HCT116 (cell line): Measurements from ENCODE around the gene IDI1. TPM values are rescaled to one million over a fixed set of nuclear protein-coding genes. Genes with fewer than 3 reads are reported as not detected.

Source experiments
- ATAC-seq: fragments of 200-7000 bp; cut with Tn5 transposase; 2 replicates; pipeline ENCODE4 v1.9.1; 2020; ENCODE audit warnings: mild to moderate bottlenecking, moderate library complexity
- BruUV-seq: library from RNA; stranded (reverse); fragments of 400-500 nt; replicated peaks from 2 replicates; lab custom pipeline; 2021; lab: Mats Ljungman, UMichigan
- CTCF ChIA-PET: fragments of 300-600 bp; sonication (Branson Sonifier 250); formaldehyde crosslinking; loops from one replicate; lab custom pipeline; 2021; ENCODE audit warnings: antibody characterized with exemption; lab: Charles Lee
- POLR2A ChIA-PET: fragments of 300-600, 350-600 bp; sonication (Branson Sonifier 250); formaldehyde crosslinking; loops from one replicate; lab custom pipeline; 2021; ENCODE audit warnings: antibody characterized with exemption; lab: Charles Lee
- RAD21 ChIA-PET, 2 experiments: fragments of 300-600 bp; sonication (Branson Sonifier 250); formaldehyde crosslinking; loops; one replicate each; lab custom pipeline; 2023; ENCODE audit warnings: low total read pairs in 2 of 2; ENCODE audit not compliant: uncharacterized antibody in 2 of 2, unreplicated experiment in 2 of 2, low non-redundant PET in 1 of 2; lab: Charles Lee
- DNase-seq: peaks from one replicate; pipeline ENCODE4 v3.0.0-alpha.2; 2010; ENCODE audit warnings: low read depth, low spot score
- H2AFZ ChIP-seq: fragments of 200-600 bp; shearing (Covaris generic), sonication (generic); 2 replicates; pipeline ENCODE4 v1.6.1; 2017; ENCODE audit warnings: low read depth, mixed run types, mixed read lengths, antibody characterized with exemption, low read length; ENCODE audit not compliant: poor library complexity, severe bottlenecking
- H3K27ac ChIP-seq: 2 replicates; pipeline ENCODE4 v1.5.1; 2012; ENCODE audit warnings: low read depth, low read length
- H3K27me3 ChIP-seq: fragments of 200-600 bp; sonication (generic); 2 replicates; pipeline ENCODE4 v1.6.1; 2016; ENCODE audit warnings: mixed run types, low read length, mixed read lengths; ENCODE audit not compliant: insufficient read depth
- H3K36me3 ChIP-seq, 2 experiments: fragments of 200-500 bp in 1 of 2; fragments of 200-600 bp in 1 of 2; sonication (Bioruptor generic) in 1 of 2; sonication (generic) in 1 of 2; 2 replicates each; pipeline versions ENCODE4 v1.5.1 to v1.6.1; 2014 to 2016; ENCODE audit warnings: low read length in 2 of 2, inconsistent platforms in 1 of 2, mixed read lengths in 1 of 2, mixed run types in 1 of 2; ENCODE audit not compliant: insufficient read depth in 2 of 2, control insufficient read depth in 1 of 2
- H3K4me1 ChIP-seq, 2 experiments: fragments of 200-600 bp in 1 of 2; sonication (generic) in 1 of 2; 2 replicates each; pipeline versions ENCODE4 v1.5.1 to v1.6.1; 2012 to 2017; ENCODE audit warnings: low read length in 2 of 2, inconsistent platforms in 1 of 2, mild to moderate bottlenecking in 1 of 2, mixed read lengths in 1 of 2, mixed run types in 1 of 2, moderate library complexity in 1 of 2; ENCODE audit not compliant: insufficient read depth in 2 of 2, control insufficient read depth in 1 of 2
- H3K4me2 ChIP-seq: fragments of 200-600 bp; sonication (generic); 2 replicates; pipeline ENCODE4 v1.6.1; 2017; ENCODE audit warnings: mixed run types, low read length, mixed read lengths
- H3K4me3 ChIP-seq, 2 experiments: fragments of 200-600 bp in 1 of 2; sonication (generic) in 1 of 2; replicated peaks in 1 of 2; 2 replicates each; pipeline ENCODE4 v1.5.1; 2011 to 2016; ENCODE audit warnings: low read length in 2 of 2, control low read depth in 1 of 2, low read depth in 1 of 2, mild to moderate bottlenecking in 1 of 2, mixed read lengths in 1 of 2, mixed run types in 1 of 2
- H3K79me2 ChIP-seq: fragments of 200-600 bp; sonication (generic); 2 replicates; pipeline ENCODE4 v1.6.1; 2017; ENCODE audit warnings: mild to moderate bottlenecking, mixed run types, low read length, moderate library complexity, mixed read lengths; ENCODE audit not compliant: insufficient read depth
- H3K9ac ChIP-seq: fragments of 200-600 bp; sonication (generic); 2 replicates; pipeline ENCODE4 v1.6.1; 2016; ENCODE audit warnings: low read length, mixed read lengths
- H3K9me2 ChIP-seq: fragments of 200-600 bp; sonication (generic), shearing (Covaris generic); 2 replicates; pipeline ENCODE4 v1.6.1; 2017; ENCODE audit warnings: mixed run types, mild to moderate bottlenecking, moderate library complexity; ENCODE audit not compliant: insufficient read depth
- H3K9me3 ChIP-seq, 2 experiments: fragments of 200-500 bp in 1 of 2; fragments of 200-600 bp in 1 of 2; sonication (Bioruptor generic) in 1 of 2; sonication (generic) in 1 of 2; 2 replicates each; pipeline ENCODE4 v1.6.1; 2014 to 2017; ENCODE audit warnings: low read length in 2 of 2, mixed read lengths in 2 of 2, inconsistent platforms in 1 of 2, low read depth in 1 of 2, mild to moderate bottlenecking in 1 of 2, mixed run types in 1 of 2, moderate library complexity in 1 of 2; ENCODE audit not compliant: control insufficient read depth in 1 of 2, insufficient read depth in 1 of 2
- H4K20me1 ChIP-seq: fragments of 200-600 bp; sonication (generic), shearing (Covaris generic); 2 replicates; pipeline ENCODE4 v1.6.1; 2017; ENCODE audit warnings: mixed run types, mild to moderate bottlenecking, moderate library complexity; ENCODE audit not compliant: insufficient read depth
- CEBPB ChIP-seq: IDR thresholded peaks from 2 replicates; pipeline ENCODE4 v1.6.1; 2012; ENCODE audit warnings: low read depth
- EGR1 ChIP-seq: IDR thresholded peaks from 2 replicates; pipeline ENCODE4 v1.6.1; 2012; ENCODE audit warnings: low read depth
- EZH2 ChIP-seq: fragments of 200-600 bp; sonication (generic); IDR thresholded peaks from 2 replicates; pipeline ENCODE4 v1.6.1; 2017; ENCODE audit warnings: antibody characterized with exemption, mixed run types
- EZH2phosphoT487 ChIP-seq: fragments of 200-600 bp; IDR thresholded peaks from 2 replicates; pipeline ENCODE4 v1.6.1; 2018; ENCODE audit warnings: antibody characterized with exemption, borderline replicate concordance
- FOSL1 ChIP-seq: IDR thresholded peaks from 2 replicates; pipeline ENCODE4 v1.6.1; 2012; ENCODE audit warnings: low read depth
- JUND ChIP-seq: IDR thresholded peaks from 2 replicates; pipeline ENCODE4 v1.6.1; 2012
- RAD21 ChIP-seq: IDR thresholded peaks from 2 replicates; pipeline ENCODE4 v1.6.1; 2012; ENCODE audit warnings: low read depth, mild to moderate bottlenecking
- SIN3A ChIP-seq: IDR thresholded peaks from 2 replicates; pipeline ENCODE4 v1.6.1; 2012; ENCODE audit warnings: low read depth
- SP1 ChIP-seq: IDR thresholded peaks from 2 replicates; pipeline ENCODE4 v1.6.1; 2012; ENCODE audit warnings: low read depth
- YY1 ChIP-seq: IDR thresholded peaks from 2 replicates; pipeline ENCODE4 v1.6.1; 2011; ENCODE audit warnings: low read length, low read depth, moderate library complexity, mild to moderate bottlenecking; ENCODE audit not compliant: insufficient replicate concordance; ENCODE audit errors: extremely low read depth
- ZFX ChIP-seq: fragments of 450-650 bp; IDR thresholded peaks from 2 replicates; pipeline ENCODE4 v1.6.1; 2017
- ZNF274 ChIP-seq: fragments of 200-500 bp; sonication (Bioruptor generic); IDR thresholded peaks from 2 replicates; pipeline ENCODE4 v1.6.1; 2014; ENCODE audit warnings: mild to moderate bottlenecking, low read depth, low read length, inconsistent platforms
- intact Hi-C: fragments of 100-400 bp; cut with micrococcal nuclease; formaldehyde crosslinking; loops from 2 replicates; pipeline ENCODE4 v1.10.0; 2022
- total RNA-seq: library from RNA; stranded (reverse); gene quantifications from one replicate; pipeline ENCODE4 v1.2.1, GENCODE V29; 2021; ENCODE audit not compliant: unreplicated experiment
- TF ChIP-seq, protein P1 (sequence below): IDR thresholded peaks from 2 replicates; pipeline ENCODE4 v1.6.1; 2012; ENCODE audit warnings: low read depth
- TF ChIP-seq, protein P2 (sequence below): IDR thresholded peaks from 2 replicates; pipeline ENCODE4 v1.6.1; 2011; ENCODE audit warnings: mild to moderate bottlenecking, low read length, moderate library complexity; ENCODE audit not compliant: insufficient replicate concordance; ENCODE audit errors: extremely low read depth

The IDI1 gene
- total RNA-seq, 1 experiment from 2014 or later: 37.8 TPM

DNA sequence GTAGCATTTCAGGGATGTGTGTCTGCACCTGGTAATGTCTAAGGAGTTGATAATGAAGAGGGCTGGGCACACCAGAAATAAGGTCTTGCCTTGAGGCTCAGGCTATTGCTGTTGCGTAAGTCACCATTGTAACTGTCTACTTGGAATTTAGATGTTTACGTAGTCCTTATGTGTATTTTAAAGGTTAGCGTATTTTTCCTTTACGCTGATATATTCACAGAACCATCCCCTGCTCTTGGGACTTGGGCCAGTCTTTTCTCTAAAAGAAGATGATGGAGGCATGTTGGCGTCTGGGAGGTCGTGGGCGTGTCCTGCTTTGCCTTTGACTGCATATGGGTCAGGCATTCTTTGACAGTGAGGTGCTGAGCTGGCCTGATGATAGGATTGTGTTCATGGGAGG lies 22.0 kb upstream of the IDI1 start:
- DNase-seq (no peak), ATAC-seq (no peak)
- no peaks in the 10 kb centered on the region for H3K9me3 ChIP-seq
- H3K27me3 ChIP-seq: no peaks in the 10 kb centered on the region
- no peaks in the 10 kb centered on the region for H4K20me1 ChIP-seq
- intact Hi-C loops: no loop called here
- no peaks in the 10 kb centered on the region for H3K79me2 ChIP-seq
- H3K36me3 ChIP-seq: no peaks in the 10 kb centered on the region
- H3K9ac ChIP-seq: no peak overlapping the region
- no TSS peak for BruUV-seq
- H3K27ac ChIP-seq: no peak overlapping the region
- TF ChIP-seq FOSL1 (no peak), EZH2 (no peak), ZFX (no peak), EGR1 (no peak), SIN3A (no peak), YY1 (no peak), CEBPB (no peak), SP1 (no peak), ZNF274 (no peak), RAD21 (no peak), EZH2phosphoT487 (no peak), JUND (no peak)
- TF ChIP-seq, protein P1, sequence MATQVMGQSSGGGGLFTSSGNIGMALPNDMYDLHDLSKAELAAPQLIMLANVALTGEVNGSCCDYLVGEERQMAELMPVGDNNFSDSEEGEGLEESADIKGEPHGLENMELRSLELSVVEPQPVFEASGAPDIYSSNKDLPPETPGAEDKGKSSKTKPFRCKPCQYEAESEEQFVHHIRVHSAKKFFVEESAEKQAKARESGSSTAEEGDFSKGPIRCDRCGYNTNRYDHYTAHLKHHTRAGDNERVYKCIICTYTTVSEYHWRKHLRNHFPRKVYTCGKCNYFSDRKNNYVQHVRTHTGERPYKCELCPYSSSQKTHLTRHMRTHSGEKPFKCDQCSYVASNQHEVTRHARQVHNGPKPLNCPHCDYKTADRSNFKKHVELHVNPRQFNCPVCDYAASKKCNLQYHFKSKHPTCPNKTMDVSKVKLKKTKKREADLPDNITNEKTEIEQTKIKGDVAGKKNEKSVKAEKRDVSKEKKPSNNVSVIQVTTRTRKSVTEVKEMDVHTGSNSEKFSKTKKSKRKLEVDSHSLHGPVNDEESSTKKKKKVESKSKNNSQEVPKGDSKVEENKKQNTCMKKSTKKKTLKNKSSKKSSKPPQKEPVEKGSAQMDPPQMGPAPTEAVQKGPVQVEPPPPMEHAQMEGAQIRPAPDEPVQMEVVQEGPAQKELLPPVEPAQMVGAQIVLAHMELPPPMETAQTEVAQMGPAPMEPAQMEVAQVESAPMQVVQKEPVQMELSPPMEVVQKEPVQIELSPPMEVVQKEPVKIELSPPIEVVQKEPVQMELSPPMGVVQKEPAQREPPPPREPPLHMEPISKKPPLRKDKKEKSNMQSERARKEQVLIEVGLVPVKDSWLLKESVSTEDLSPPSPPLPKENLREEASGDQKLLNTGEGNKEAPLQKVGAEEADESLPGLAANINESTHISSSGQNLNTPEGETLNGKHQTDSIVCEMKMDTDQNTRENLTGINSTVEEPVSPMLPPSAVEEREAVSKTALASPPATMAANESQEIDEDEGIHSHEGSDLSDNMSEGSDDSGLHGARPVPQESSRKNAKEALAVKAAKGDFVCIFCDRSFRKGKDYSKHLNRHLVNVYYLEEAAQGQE: no peak
- TF ChIP-seq, protein P2, sequence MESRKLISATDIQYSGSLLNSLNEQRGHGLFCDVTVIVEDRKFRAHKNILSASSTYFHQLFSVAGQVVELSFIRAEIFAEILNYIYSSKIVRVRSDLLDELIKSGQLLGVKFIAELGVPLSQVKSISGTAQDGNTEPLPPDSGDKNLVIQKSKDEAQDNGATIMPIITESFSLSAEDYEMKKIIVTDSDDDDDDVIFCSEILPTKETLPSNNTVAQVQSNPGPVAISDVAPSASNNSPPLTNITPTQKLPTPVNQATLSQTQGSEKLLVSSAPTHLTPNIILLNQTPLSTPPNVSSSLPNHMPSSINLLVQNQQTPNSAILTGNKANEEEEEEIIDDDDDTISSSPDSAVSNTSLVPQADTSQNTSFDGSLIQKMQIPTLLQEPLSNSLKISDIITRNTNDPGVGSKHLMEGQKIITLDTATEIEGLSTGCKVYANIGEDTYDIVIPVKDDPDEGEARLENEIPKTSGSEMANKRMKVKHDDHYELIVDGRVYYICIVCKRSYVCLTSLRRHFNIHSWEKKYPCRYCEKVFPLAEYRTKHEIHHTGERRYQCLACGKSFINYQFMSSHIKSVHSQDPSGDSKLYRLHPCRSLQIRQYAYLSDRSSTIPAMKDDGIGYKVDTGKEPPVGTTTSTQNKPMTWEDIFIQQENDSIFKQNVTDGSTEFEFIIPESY: no peak
- ChIA-PET RAD21 (no interaction called here), POLR2A (no interaction called here), CTCF (no interaction called here)
- no peak overlapping the region for H2AFZ ChIP-seq
- H3K9me2 ChIP-seq: no peaks in the 10 kb centered on the region
- no peaks in the 10 kb centered on the region for H3K4me1 ChIP-seq
- no peak overlapping the region for H3K4me2 ChIP-seq
- H3K4me3 ChIP-seq: no peak overlapping the region
